IMR-90 (cell line): ENCODE results near the gene CCL4L2. TPM values are rescaled to one million over a fixed set of nuclear protein-coding genes. Genes with fewer than 3 reads are reported as not detected.

Source experiments
- ATAC-seq: fragments of 200-7000 bp; cut with Tn5 transposase; 2 replicates; pipeline ENCODE4 v1.9.1; 2020; ENCODE audit warnings: low read depth, mild to moderate bottlenecking, moderate library complexity
- BruUV-seq: library from RNA; stranded (reverse); fragments of 400-500 nt; replicated peaks from 2 replicates; lab custom pipeline; 2021; lab: Mats Ljungman, UMichigan
- CTCF ChIA-PET: fragments of 300-600 bp; formaldehyde crosslinking; extraction: SDS; loops from one replicate; lab custom pipeline; 2021; ENCODE audit warnings: antibody characterized with exemption; lab: Yijun Ruan, JAX
- POLR2A ChIA-PET: fragments of 300-600 bp; sonication (Branson Sonifier 250); formaldehyde crosslinking; loops from one replicate; lab custom pipeline; 2022; ENCODE audit warnings: antibody characterized with exemption; ENCODE audit not compliant: unreplicated experiment; lab: Charles Lee
- DNase-seq: peaks from one replicate; pipeline ENCODE4 v3.0.0; 2013
- H2AFZ ChIP-seq: replicated peaks from 2 replicates; pipeline ENCODE3; 2013; ENCODE audit warnings: low read length, mild to moderate bottlenecking; ENCODE audit not compliant: poor library complexity
- H2AK5ac ChIP-seq: 2 replicates; pipeline ENCODE4 v1.6.1; 2013; ENCODE audit warnings: low read depth, low read length, inconsistent platforms
- H2AK9ac ChIP-seq: replicated peaks from 2 replicates; pipeline ENCODE3; 2013; ENCODE audit warnings: mild to moderate bottlenecking, low read depth, low read length, moderate library complexity; ENCODE audit not compliant: poor library complexity
- H2BK120ac ChIP-seq: 2 replicates; pipeline ENCODE4 v1.6.1; 2013; ENCODE audit warnings: low read depth, low read length, inconsistent platforms
- H2BK15ac ChIP-seq: 3 replicates; pipeline ENCODE4 v1.6.1; 2013; ENCODE audit warnings: low read depth, low read length, inconsistent platforms
- H2BK20ac ChIP-seq: 2 replicates; pipeline ENCODE4 v1.6.1; 2013; ENCODE audit warnings: low read depth, mild to moderate bottlenecking, inconsistent platforms, low read length, moderate library complexity
- H2BK5ac ChIP-seq: 2 replicates; pipeline ENCODE4 v1.6.1; 2013; ENCODE audit warnings: mild to moderate bottlenecking, low read depth, low read length, inconsistent platforms; ENCODE audit not compliant: poor library complexity, severe bottlenecking
- H3K14ac ChIP-seq: replicated peaks from 2 replicates; pipeline ENCODE4 v1.6.1; 2013; ENCODE audit warnings: low read depth, low read length, inconsistent platforms
- H3K18ac ChIP-seq: 2 replicates; pipeline ENCODE4 v1.6.1; 2013; ENCODE audit warnings: low read depth, low read length, control low read depth
- H3K23ac ChIP-seq: 2 replicates; pipeline ENCODE4 v1.6.1; 2013; ENCODE audit warnings: low read depth, low read length, inconsistent platforms
- H3K27ac ChIP-seq: 2 replicates; pipeline ENCODE4 v1.5.1; 2013; ENCODE audit warnings: mild to moderate bottlenecking, control low read depth, low read length; ENCODE audit not compliant: insufficient read depth
- H3K27me3 ChIP-seq: 2 replicates; pipeline ENCODE4 v1.6.1; 2013; ENCODE audit warnings: low read length; ENCODE audit not compliant: control insufficient read depth, insufficient read depth
- H3K36me3 ChIP-seq: 2 replicates; pipeline ENCODE4 v1.6.1; 2013; ENCODE audit warnings: low read length, mixed read lengths; ENCODE audit not compliant: control insufficient read depth, insufficient read depth
- H3K4ac ChIP-seq: 2 replicates; pipeline ENCODE4 v1.6.1; 2013; ENCODE audit warnings: low read depth, low read length, inconsistent platforms
- H3K4me1 ChIP-seq: 2 replicates; pipeline ENCODE4 v1.6.1; 2013; ENCODE audit warnings: low read length, mixed read lengths; ENCODE audit not compliant: control insufficient read depth, insufficient read depth
- H3K4me2 ChIP-seq: 2 replicates; pipeline ENCODE4 v1.6.1; 2013; ENCODE audit warnings: low read depth, mild to moderate bottlenecking, control low read depth, low read length, moderate library complexity
- H3K4me3 ChIP-seq: 2 replicates; pipeline ENCODE4 v1.5.1; 2013; ENCODE audit warnings: low read depth, mild to moderate bottlenecking, control low read depth, low read length, moderate library complexity; ENCODE audit not compliant: insufficient read depth
- H3K56ac ChIP-seq: 2 replicates; pipeline ENCODE4 v1.6.1; 2013; ENCODE audit warnings: low read length, inconsistent platforms; ENCODE audit not compliant: insufficient read depth; ENCODE audit errors: extremely low read depth
- H3K79me1 ChIP-seq, 2 experiments: 2 replicates each; pipeline ENCODE4 v1.6.1; 2013; ENCODE audit warnings: low read length in 2 of 2, inconsistent platforms in 1 of 2, low read depth in 1 of 2
- H3K9ac ChIP-seq: 2 replicates; pipeline ENCODE4 v1.6.1; 2013; ENCODE audit warnings: low read depth, low read length, control low read depth
- H3K9me1 ChIP-seq: 2 replicates; pipeline ENCODE4 v1.6.1; 2013; ENCODE audit warnings: low read length, inconsistent platforms; ENCODE audit not compliant: insufficient read depth
- H3K9me3 ChIP-seq: 2 replicates; pipeline ENCODE4 v1.6.1; 2013; ENCODE audit warnings: low read length; ENCODE audit not compliant: control insufficient read depth, insufficient read depth
- H4K20me1 ChIP-seq: 2 replicates; pipeline ENCODE4 v1.6.1; 2013; ENCODE audit warnings: low read length, inconsistent platforms; ENCODE audit not compliant: insufficient read depth
- H4K5ac ChIP-seq: 2 replicates; pipeline ENCODE4 v1.6.1; 2013; ENCODE audit warnings: mild to moderate bottlenecking, low read depth, low read length, control low read depth
- H4K8ac ChIP-seq, 2 experiments: 2 replicates each; pipeline ENCODE4 v1.6.1; 2013; ENCODE audit warnings: low read depth in 2 of 2, low read length in 2 of 2, control low read depth in 1 of 2, inconsistent platforms in 1 of 2
- H4K91ac ChIP-seq: 2 replicates; pipeline ENCODE4 v1.6.1; 2013; ENCODE audit warnings: low read depth, low read length, inconsistent platforms; ENCODE audit not compliant: insufficient read depth
- BHLHE40 ChIP-seq: fragments of 150-350 bp; IDR thresholded peaks from 2 replicates; pipeline ENCODE4 v1.6.1; 2016; ENCODE audit warnings: mild to moderate bottlenecking, low read depth, low read length
- ELK1 ChIP-seq: fragments of 150-350 bp; IDR thresholded peaks from 2 replicates; pipeline ENCODE4 v1.6.1; 2016; ENCODE audit warnings: low read depth, mild to moderate bottlenecking, low read length, moderate library complexity, borderline replicate concordance
- FOS ChIP-seq: fragments of 150-350 bp; IDR thresholded peaks from 2 replicates; pipeline ENCODE4 v1.6.1; 2016; ENCODE audit warnings: low read depth, low read length
- SMC3 ChIP-seq: fragments of 150-350 bp; IDR thresholded peaks from 2 replicates; pipeline ENCODE4 v1.6.1; 2016; ENCODE audit warnings: low read depth, mild to moderate bottlenecking, antibody characterized with exemption, low read length, moderate library complexity
- WGBS, 2 experiments: methylation state at CpG; one replicate each; pipeline versions ENCODE4 v1.1.5 to v1.1.7; 2013; ENCODE audit warnings: missing lambda C conversion rate in 2 of 2; ENCODE audit not compliant: insufficient read length in 1 of 2; ENCODE audit errors: extremely low coverage in 2 of 2; 5-methylcytosine and 5-hydroxymethylcytosine counted together
- dilution Hi-C: fragments of 300-500 bp; cut with HindIII; formaldehyde crosslinking; loops from one replicate; pipeline ENCODE4 v1.14.3; 2018; ENCODE audit warnings: low sequenced_read_pairs; ENCODE audit not compliant: unreplicated experiment
- in situ Hi-C: fragments of 300-500 bp; cut with MboI; formaldehyde crosslinking; loops from 3 replicates; pipeline ENCODE4 v1.14.3; 2019; ENCODE audit warnings: low sequenced_read_pairs, inconsistent platforms, mixed read lengths
- intact Hi-C: fragments of 100-400 bp; cut with micrococcal nuclease; formaldehyde crosslinking; loops from 2 replicates; pipeline ENCODE4 v1.10.0; 2022
- polyA plus RNA-seq, 3 experiments: library from polyadenylated mRNA; depleted of rRNA; stranded (reverse); fragments of >200 nt; gene quantifications; 2 replicates each; pipeline ENCODE4 v1.2.3, GENCODE V29; 2012; ENCODE audit warnings: low replicate concordance in 1 of 3
- total RNA-seq: library from RNA; depleted of rRNA; stranded (reverse); fragments of >200 nt; gene quantifications from 2 replicates; pipeline ENCODE4 v1.2.3, GENCODE V29; 2012

The CCL4L2 gene
- total and polyA plus RNA-seq, 2 of the 4 experiments (the other 2 are of a cell fraction): not detected

DNA sequence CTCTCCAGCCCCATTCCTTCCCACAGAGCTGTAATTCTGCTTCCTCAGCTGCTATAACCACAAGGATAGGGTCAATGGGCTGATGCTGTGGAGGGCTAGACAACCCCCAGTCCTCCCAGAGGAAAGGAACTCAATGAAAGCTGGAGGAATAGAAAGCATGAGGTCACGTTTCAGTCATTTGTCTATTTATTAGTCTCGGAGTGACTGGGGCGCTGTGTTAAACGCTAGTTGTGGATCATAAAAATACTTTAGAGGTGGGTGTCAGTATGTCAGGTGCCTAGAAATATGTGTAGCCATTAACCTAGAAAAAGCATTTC lies 13.5 kb upstream of the CCL4L2 start:
- intact Hi-C loops (no loop called here), in situ Hi-C loops (loop anchor here (5.0 kb wide), 1 partner anchor 60 kb away; no protein-coding TSS in a partner anchor), dilution Hi-C loops (no loop called here)
- Histone ChIP-seq H3K27me3 (peaks cover 7% of the 10 kb centered on the region), H3K4me1 (no peaks in the 10 kb centered on the region), H3K4me2 (no peak overlapping the region), H4K91ac (no peak overlapping the region), H2AK5ac (no peak overlapping the region), H3K56ac (no peak overlapping the region), H3K79me1 (no peaks in the 10 kb centered on the region), H3K18ac (no peak overlapping the region), H2BK20ac (no peak overlapping the region), H2AFZ (no peak overlapping the region), H3K9me1 (no peaks in the 10 kb centered on the region; the same call in 1 of the 2 replicates), H4K8ac (no peak overlapping the region), H3K4me3 (no peak overlapping the region), H4K20me1 (no peaks in the 10 kb centered on the region), H3K27ac (no peak overlapping the region), H3K36me3 (no peaks in the 10 kb centered on the region), H2AK9ac (no peak overlapping the region), H2BK120ac (no peak overlapping the region), H2BK5ac (no peak overlapping the region), H3K14ac (no peak overlapping the region), H2BK15ac (no peak overlapping the region), H4K5ac (no peak overlapping the region), H3K9me3 (no peaks in the 10 kb centered on the region), H3K4ac (no peak overlapping the region), H3K9ac (no peak overlapping the region), H3K23ac (no peak overlapping the region)
- no peak for TF ChIP-seq ELK1
- no peak for TF ChIP-seq SMC3
- TF ChIP-seq FOS: no peak
- TF ChIP-seq BHLHE40: no peak
- DNase-seq: no peak
- no peak for ATAC-seq
- ChIA-PET POLR2A (no interaction called here), CTCF (interaction anchor here (0.7 kb wide), 2 partner anchors 180 to 239 kb away, joined by 3 to 8 read pairs; no protein-coding TSS in a partner anchor)
- no TSS peak for BruUV-seq
- 57% methylated on average over 4 of the region's 4 CpGs; no CpG with 5 or more reads in 1 of the 2 experiments for WGBS, 2 experiments
